Nephron (organoid): Measurements from ENCODE around the gene PRSS53.
A peak's percentile ranks its signal among the peaks of the same experiment; 100 is the strongest.

Experiments used
- H3K27ac Mint-ChIP-seq, 3 experiments: 2 replicates each; pipeline ENCODE4 v1.8.0; 2020; ENCODE audit warnings: mixed read lengths in 3 of 3, mild to moderate bottlenecking in 2 of 3, moderate library complexity in 1 of 3
- H3K27me3 Mint-ChIP-seq: 2 replicates; pipeline ENCODE4 v1.8.0; 2021; ENCODE audit warnings: low read depth, mild to moderate bottlenecking, moderate library complexity, mixed read lengths
- H3K36me3 Mint-ChIP-seq: 2 replicates; pipeline ENCODE4 v1.8.0; 2020; ENCODE audit warnings: low read depth, mixed read lengths
- H3K4me1 Mint-ChIP-seq: 2 replicates; pipeline ENCODE4 v1.8.0; 2020; ENCODE audit warnings: mixed read lengths
- H3K4me3 Mint-ChIP-seq, 3 experiments: 2 replicates each; pipeline ENCODE4 v1.8.0; 2020; ENCODE audit warnings: mild to moderate bottlenecking in 3 of 3, mixed read lengths in 3 of 3, moderate library complexity in 2 of 3
- H3K9me3 Mint-ChIP-seq: 2 replicates; pipeline ENCODE4 v1.8.0; 2020; ENCODE audit warnings: mixed read lengths
- TF ChIP-seq, protein P1 (sequence below), 3 experiments: fragments of 200-600 bp; sonication (generic); IDR thresholded peaks; one replicate each; pipeline ENCODE4 v1.5.0; 2021; ENCODE audit warnings: antibody characterized with exemption in 3 of 3; ENCODE audit not compliant: unreplicated experiment in 3 of 3

Gene PRSS53

GRCh38 chr16:31130336-31130891, 41.7 kb upstream of the PRSS53 start:
- H3K27ac Mint-ChIP-seq: peak overlapping the region; percentile 77 to 89 (median 78)
- TF ChIP-seq, protein P1, sequence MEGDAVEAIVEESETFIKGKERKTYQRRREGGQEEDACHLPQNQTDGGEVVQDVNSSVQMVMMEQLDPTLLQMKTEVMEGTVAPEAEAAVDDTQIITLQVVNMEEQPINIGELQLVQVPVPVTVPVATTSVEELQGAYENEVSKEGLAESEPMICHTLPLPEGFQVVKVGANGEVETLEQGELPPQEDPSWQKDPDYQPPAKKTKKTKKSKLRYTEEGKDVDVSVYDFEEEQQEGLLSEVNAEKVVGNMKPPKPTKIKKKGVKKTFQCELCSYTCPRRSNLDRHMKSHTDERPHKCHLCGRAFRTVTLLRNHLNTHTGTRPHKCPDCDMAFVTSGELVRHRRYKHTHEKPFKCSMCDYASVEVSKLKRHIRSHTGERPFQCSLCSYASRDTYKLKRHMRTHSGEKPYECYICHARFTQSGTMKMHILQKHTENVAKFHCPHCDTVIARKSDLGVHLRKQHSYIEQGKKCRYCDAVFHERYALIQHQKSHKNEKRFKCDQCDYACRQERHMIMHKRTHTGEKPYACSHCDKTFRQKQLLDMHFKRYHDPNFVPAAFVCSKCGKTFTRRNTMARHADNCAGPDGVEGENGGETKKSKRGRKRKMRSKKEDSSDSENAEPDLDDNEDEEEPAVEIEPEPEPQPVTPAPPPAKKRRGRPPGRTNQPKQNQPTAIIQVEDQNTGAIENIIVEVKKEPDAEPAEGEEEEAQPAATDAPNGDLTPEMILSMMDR (IDR thresholded peaks at IDR 0.05; ENCODE audit: unreplicated experiment in 3 of 3): no peak
- no peaks in the 10 kb centered on the region for H3K9me3 Mint-ChIP-seq
- peaks cover 8% of the 10 kb centered on the region for H3K4me1 Mint-ChIP-seq
- H3K36me3 Mint-ChIP-seq: peaks cover 26% of the 10 kb centered on the region
- no peaks in the 10 kb centered on the region for H3K27me3 Mint-ChIP-seq
- no peak overlapping the region for H3K4me3 Mint-ChIP-seq

- TF ChIP-seq, protein P1 (IDR thresholded peaks at IDR 0.05; ENCODE audit: unreplicated experiment in 3 of 3): no peak
- Mint-ChIP-seq H3K36me3 (peaks cover 26% of the 10 kb centered on the region), H3K27ac (peak overlapping the region; percentile 45 to 75 (median 55)), H3K27me3 (no peaks in the 10 kb centered on the region), H3K9me3 (no peaks in the 10 kb centered on the region), H3K4me3 (no peak overlapping the region), H3K4me1 (peaks cover 8% of the 10 kb centered on the region)
Observed at GRCh38 chr16:31129568-31130335, 41.0 kb upstream of the PRSS53 start.

DNA sequence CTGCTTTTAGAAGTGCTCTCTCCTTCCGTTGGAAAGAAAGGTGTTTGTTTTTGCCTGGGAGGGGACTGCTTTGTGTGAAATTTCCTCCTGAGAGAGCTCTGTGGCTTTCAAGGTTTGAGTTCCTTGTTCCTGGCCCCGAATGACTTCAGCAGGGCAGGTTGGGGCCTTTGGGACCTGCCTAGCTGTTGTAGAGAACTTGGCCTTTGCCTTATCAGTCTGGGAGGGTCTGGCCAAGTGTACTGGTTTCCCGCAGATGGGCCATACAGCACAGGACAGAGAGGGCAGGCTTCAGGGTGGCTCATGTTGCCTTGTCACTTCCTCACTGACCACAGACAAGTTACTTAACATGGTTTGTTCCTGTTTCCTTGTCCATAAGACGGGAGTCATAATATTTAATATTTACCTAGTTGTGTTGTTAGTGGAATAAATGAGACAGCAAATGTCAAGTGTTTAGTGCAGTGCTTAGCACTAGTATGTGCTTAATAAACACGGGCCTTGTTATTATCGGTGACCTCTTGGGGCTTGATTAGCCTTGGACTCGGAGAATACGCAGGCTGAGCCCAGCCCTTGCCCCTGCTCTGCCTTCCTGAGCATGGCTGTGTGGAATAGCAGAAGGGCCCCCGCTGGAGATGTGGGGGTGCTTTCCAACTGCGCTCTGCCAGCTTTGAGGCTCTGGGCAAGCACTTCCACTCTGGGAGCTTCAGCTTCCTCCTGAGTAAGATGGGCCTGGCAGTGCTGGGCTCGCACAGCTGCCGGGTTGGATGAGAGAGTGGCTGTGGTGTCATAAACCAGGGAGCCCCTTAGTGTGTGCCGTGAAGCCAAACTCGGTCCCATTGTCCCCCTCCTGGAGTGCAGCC, 40.2 kb upstream of the PRSS53 start:
- TF ChIP-seq, protein P1 (IDR thresholded peaks at IDR 0.05; ENCODE audit: unreplicated experiment in 3 of 3): no peak
- H3K27me3 Mint-ChIP-seq: no peaks in the 10 kb centered on the region
- H3K4me3 Mint-ChIP-seq: no peak overlapping the region
- no peaks in the 10 kb centered on the region for H3K9me3 Mint-ChIP-seq
- H3K4me1 Mint-ChIP-seq: peaks cover 4% of the 10 kb centered on the region
- H3K27ac Mint-ChIP-seq: peak overlapping the region in 2 of 3 experiments; percentile 42 to 75
- H3K36me3 Mint-ChIP-seq: peaks cover 28% of the 10 kb centered on the region

GRCh38 chr16:31127182-31127581, 38.4 kb upstream of the PRSS53 start:
- Mint-ChIP-seq H3K27me3 (no peaks in the 10 kb centered on the region), H3K9me3 (no peaks in the 10 kb centered on the region), H3K27ac (no peak overlapping the region), H3K4me3 (no peak overlapping the region), H3K4me1 (no peaks in the 10 kb centered on the region), H3K36me3 (peaks cover 26% of the 10 kb centered on the region)
- TF ChIP-seq, protein P1 (IDR thresholded peaks at IDR 0.05; ENCODE audit: unreplicated experiment in 3 of 3): no peak

GRCh38 chr16:31125844-31126243, 37.1 kb upstream of the PRSS53 start:
- Mint-ChIP-seq H3K9me3 (no peaks in the 10 kb centered on the region), H3K36me3 (peaks cover 32% of the 10 kb centered on the region), H3K27ac (peak overlapping the region in 1 of 3 experiments; percentile 3), H3K4me3 (no peak overlapping the region), H3K4me1 (no peaks in the 10 kb centered on the region), H3K27me3 (no peaks in the 10 kb centered on the region)
- TF ChIP-seq, protein P1 (IDR thresholded peaks at IDR 0.05; ENCODE audit: unreplicated experiment in 3 of 3): no peak
